HG02981 (cell line): Measurements from ENCODE around the gene LETM1.
"Not testable (repeated sequence)": the region's sequence is repeated elsewhere in the genome, so short reads cannot be mapped to it uniquely, and the experiment has no call there.

Experiments used
- ATAC-seq: cut with Tn5 transposase; IDR thresholded peaks from one replicate; pipeline ENCODE4 v1.9.1; 2021; ENCODE audit warnings: mild to moderate bottlenecking, moderate library complexity; ENCODE audit not compliant: unreplicated experiment

Gene LETM1

DNA sequence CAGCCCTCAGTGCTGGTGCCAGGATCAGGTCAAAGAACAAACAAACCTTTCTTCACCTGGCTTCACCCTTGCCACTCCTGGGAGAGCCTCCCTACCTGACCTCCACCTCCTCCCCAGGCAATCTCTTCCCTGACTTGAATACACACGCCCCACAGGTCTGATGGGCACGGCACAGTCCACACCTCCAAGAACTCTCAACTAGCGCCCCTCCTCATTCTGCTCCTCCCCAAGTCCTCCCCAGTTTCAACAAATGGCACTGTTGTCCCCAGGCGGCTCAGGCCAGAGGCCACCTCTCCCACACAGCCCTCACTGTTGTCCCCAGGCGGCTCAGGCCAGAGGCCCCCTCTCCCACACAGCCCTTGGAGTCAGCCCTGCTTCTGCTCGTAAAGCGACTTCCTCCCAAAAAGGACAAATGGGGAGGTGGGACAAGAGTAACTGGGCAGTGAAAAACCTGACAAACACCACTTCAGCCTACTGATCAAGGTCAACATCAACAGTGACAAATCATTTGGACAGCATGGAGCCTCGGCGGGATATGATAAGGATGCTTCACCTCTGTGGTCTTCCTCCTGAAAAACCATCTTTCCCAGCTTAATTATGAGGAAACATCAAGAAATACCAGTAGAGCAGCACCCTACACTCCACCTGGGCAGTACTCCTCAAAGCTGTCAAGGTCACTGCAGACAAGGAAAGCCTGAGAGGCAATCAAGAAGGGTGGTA is 2.9 kb downstream of the LETM1 start:
- ATAC-seq = no peak

DNA sequence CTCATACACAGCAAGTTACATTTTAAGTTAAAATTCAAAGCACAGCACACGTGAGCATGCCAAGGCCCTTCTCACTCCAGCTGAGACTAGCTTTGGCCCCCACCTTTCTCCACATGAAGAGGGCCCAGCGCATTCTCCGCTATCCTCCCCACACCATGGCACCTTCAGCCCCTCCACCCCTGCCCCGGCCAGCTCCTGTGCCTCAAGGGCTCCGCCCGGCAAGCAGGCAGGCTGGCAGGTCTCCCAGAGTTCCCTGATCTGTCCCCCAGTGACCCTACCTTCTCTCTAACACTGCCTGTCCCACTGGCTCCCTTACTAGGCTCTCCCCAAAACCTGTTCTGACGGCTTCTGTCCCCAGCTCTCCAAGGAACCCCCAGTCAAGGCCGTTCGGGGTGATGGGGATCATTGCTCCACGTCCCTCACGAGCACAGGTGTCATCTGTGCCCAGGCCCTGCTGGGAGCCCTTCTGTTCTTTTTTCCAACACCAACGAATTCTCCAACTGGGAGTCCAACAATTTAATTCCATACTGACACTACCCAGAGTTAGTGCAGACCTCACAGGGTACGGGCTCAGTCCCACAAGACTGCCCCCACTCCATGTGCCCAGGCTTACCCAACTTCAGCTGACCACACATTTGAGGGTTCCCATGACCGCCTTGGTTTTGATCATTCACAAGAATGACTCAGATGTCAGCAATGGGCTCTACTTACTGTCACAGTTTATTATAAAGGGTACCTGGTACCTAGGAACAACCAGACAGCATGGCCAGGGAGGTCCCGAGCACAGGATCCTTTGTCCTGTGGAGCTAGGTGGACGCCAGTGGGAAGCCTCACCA is 4.2 kb downstream of the LETM1 start:
- ATAC-seq = no peak

DNA sequence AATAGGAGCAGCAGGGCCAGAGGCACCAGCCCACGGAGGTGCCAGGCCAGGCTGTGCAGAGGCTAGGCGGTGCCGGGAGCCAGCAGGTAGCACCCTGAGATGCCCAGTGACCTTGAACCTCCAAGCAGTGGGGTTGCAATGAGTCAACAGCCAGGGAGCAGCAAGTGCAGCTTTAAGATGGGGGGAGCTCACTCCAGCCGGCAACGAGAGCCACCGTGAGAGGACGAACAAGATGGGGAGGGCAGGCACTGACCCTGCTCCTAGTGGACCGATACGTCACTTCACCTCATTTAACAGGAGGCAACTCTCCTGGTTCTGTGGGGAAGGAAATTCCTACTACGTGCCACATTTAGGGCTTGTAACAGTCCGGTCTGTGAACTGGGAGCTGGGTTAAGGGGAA is 4.8 kb downstream of the LETM1 start:
- ATAC-seq = no peak

DNA sequence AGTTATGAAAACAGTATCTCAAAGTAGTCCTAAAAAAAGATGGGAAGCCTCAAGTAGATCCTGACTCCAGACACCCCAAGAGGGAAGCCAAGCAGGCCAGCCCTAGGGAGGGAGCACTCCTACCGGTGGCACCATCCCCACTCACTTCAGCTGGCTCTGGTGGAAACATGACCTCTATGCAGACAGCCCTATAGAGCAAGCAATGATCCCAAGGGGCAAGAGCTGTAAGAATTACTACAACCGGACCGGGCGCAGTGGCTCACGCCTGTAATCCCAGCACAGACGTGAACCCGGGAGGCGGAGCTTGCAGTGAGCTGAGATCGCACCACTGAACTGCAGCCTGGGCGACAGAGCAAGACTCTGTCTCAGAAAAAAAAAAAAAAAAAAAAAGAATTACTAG is 5.7 kb downstream of the LETM1 start:
- no peak for ATAC-seq

DNA sequence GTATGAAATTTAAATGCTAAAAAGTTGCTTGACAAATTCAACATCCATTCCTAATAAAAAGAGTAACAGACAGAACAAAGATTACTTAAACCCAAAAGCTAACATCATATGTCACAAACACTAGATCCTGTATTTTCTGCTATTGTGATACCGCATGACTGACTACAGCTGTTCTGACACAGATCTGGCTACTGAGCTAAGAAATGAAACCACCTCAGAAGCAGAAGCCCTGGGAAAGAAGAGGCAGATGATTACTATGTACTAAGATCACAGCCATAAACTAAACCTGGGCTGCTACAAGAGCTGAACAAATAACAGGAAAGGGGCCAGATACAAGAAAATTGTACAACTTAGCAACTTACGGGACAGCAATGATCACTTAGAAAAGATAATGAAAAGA is 9.4 kb downstream of the LETM1 start:
- no peak for ATAC-seq

DNA sequence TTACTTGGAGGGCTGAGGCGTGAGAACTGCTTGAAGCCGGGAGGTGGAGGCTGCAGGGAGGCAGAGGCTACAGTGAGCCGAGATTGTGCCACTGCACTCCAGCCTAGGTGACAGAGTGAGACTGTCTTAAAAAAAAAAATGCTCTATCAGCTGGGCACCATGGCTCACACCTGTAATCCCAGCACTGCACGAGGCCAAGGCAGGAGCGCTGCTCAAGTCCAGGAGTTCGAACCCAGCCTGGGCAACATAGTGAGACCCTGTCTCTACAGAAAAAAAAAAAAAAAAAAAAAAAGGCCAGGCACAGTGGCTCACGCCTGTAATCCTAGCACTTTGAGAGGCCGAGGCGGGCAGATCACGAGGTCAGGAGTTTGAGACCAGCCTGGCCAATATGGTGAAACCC is 11.3 kb downstream of the LETM1 start:
- ATAC-seq = not testable (repeated sequence)

DNA sequence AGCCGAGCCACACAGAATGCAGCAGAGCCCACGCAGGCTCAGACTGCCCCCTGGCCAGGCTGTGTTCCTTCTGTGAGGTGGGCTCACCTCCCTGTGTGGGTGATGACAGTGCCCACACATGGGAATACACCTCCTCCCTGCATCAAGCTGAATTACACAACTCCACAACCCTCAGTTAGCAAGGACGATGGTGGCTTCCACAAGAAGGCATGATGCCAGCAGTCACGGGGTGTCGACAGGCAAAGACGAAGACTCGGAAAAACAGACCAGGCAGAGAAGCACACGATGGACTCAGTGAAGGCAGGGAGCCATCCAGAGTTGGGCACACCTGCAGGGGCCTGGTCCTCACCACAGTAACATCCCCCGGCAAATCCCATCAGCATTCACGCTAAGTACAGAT is 12.1 kb downstream of the LETM1 start:
- ATAC-seq = no peak

DNA sequence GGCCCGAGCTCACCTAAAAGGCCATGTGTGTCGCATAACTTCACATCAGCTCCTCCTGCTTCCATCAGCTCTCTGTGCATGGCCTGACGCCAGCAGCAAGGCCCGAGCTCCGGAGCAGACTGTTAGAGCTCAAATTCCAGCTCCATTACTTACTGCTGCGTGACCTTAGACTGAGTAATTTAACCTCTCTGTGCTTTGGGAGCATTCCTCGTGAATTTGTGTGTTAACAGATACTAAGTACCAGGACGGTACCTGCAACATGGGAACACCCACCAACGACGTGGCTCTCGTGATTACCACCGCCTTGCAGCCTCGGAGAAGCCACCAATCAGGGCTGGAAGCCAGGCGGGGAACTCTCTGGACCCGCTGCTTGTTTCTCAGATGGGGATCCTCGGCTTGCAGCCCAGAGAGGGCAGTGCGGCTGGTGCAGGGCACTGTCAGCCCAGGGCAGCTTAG is 12.9 kb downstream of the LETM1 start:
- ATAC-seq = no peak

DNA sequence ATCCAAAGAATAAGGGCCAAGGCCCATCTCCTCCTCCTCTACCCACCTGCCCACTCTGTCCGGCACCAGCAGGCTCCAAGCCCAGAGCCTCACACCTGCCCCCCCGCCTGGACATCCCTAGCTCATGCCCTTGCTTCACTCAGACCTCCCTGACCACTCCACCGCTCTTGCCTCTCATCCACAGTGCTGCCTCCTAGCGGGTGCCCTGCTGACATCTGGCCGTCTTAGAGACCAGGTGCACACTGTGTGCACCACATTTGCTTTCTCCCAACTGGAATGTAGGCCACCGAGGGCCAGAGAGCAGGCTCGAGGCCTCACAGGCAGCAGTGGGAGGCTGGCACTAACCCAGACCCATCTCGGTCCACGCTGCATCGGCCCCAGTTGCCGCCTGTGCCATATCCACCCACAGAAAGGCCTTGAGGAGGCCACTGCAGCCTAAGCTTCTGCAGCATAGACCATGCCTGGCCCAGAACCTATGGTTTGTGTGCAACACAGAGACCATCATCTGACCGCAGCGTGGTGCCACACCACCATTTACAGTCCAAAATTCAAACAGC is 13.5 kb downstream of the LETM1 start:
- no peak for ATAC-seq

DNA sequence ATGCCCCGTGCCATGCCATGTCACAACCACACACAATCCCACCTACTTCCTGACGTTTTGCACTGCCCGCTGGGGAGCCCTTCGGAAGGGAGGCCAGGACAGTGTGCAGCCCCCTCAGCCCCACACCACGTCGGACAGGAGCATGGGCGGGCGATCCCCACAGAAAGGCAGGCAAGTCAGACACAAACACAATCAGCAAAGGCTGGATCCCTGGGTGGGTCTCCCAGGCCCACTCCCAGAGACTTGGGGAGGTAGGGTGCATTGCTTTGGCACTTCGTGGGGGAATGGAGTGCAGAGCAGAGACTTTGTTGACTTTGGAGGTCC is 14.1 kb downstream of the LETM1 start:
- ATAC-seq = no peak

DNA sequence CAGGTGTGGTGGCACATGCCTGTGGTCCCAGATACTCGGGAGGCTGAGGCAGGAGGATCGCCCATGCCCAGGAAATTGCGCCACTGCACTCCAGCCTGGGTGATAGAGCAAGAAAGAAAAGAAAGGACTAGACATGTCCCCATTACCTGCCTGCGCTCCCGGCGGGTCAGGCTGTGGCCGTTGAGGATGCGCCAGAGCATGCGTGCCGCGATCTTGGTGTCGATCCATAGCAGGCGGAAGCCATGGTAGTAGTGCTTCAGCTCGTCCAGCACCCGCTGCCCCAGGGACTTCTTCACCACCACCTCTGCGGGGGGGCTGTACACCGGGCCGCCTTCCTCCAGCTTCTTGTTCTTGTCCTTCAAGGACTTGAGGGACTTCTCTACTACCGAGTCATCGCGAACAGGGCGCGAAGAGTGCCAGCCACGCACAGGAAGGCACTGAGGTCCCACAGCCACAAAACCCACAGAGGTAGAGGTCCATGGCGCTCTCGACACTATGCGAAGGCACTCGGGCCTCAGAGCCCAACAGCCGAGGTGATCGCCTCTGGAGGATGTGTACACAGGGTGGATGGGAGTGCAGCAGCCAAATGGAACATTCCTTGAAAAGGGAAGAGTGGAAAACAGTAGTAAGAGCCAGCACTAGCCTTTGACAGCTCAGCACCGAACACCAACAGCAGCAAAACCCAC is 14.6 kb downstream of the LETM1 start:
- no peak for ATAC-seq

DNA sequence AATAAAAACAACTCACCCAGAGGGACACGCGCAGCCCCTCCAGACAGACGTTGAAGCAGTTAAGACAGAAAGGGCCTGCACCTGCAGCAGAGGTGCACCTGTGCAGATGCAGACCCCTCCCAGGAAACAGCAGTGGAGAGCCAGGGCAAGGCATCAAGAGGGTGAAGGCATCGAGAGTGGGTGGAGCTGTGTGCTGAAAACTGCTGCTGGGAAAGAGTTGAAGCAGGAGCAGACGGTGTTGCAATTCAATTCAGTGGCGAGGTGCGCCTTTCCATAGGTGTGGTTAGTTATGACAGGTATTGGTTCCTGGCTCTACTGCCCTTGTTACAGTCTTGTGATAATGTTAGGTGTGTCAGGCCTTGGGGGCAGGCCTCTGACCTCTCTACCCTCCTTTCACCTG is 16.7 kb downstream of the LETM1 start:
- no peak for ATAC-seq

DNA sequence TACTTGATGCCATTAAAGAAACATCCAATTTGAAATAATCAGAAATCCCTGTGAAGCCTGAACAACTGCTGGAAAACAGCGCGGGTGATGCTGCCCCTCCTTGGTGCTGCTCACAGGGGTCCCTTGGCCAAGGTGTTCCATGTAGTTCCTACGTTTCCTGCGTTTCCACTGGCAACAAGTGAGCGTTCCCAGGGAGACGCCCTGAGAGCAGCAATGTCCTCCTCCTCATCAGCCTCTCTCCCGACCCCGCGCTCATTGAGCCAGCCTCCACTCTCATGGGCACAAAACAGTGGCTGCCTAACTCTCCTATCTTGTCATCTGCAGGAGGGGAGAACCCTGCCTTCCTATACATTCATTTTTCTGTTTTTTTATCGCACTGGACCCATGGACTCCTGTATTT is 18.9 kb downstream of the LETM1 start:
- no peak for ATAC-seq

DNA sequence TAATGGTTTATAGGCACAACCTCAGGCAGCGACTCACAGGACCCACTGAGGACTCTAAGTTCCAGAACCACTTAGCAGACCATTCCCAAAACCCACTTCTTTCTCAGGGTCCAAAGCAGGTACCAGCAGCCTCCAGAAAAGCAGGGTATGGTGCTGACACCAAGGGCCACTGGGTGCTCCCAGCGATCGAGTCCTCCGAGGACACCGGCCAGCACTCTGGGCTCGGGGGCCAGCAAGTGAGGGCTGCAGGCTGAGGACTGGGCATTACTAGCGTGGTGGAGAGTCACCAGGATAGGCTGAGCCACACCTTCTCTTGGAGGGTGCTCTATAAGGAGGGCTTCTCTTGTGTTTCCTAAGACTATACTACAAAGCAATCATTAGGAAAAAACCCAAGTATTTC is 19.3 kb downstream of the LETM1 start:
- no peak for ATAC-seq

DNA sequence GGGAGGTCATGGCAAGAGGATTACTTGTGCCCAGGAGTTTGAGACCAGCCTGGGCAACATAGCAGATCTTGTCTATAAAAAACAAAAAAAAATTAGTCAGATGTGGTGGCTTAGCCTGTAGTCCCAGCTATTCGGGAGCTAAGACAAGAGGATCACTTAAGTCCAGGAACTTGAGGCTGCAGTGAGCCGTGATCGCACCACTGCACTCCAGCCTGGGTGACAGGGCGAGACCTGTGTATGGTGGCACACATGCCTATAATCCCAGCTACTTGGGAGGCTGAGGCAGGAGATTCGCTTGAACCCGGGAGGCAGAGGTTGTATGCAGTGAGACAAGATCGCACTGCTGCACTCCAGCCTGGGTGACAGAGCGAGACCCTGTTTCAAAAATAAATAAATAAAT is 20.1 kb downstream of the LETM1 start:
- ATAC-seq = not testable (repeated sequence)

DNA sequence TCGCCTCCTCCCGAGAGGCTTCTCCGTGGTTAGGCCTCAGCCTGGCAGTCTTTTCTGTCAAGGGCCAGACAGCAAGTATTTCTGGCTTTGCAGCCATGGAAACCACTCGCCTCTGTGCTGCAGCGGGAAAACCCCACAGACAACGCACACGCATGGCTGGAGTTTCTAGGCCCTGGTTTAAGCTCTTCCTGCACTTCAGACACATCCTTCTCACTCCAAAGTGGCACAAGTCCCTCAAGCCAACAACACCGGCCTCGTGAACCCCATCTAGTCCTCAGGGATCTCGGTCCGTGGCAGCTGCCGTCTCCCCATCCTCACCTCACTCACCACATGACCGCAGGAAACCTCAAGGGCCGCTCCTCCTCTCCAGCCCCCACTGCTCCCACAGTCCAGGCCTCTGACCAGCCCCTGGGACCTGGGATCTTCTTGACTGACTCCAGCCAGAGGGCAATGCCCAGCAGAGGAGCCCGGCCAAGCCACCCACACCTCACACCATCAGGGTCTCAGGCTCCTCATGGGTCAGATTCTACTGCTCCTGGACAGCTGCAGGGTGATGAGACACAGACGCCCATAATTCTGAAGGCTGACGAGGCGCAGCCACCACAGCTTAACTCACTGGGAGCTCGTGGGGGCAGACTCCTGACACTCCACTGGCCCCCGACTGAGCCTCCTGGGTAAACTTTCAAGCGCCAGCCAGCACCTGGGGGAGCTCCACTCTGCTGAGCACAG is 21.7 kb downstream of the LETM1 start:
- ATAC-seq = peak; percentile 60

DNA sequence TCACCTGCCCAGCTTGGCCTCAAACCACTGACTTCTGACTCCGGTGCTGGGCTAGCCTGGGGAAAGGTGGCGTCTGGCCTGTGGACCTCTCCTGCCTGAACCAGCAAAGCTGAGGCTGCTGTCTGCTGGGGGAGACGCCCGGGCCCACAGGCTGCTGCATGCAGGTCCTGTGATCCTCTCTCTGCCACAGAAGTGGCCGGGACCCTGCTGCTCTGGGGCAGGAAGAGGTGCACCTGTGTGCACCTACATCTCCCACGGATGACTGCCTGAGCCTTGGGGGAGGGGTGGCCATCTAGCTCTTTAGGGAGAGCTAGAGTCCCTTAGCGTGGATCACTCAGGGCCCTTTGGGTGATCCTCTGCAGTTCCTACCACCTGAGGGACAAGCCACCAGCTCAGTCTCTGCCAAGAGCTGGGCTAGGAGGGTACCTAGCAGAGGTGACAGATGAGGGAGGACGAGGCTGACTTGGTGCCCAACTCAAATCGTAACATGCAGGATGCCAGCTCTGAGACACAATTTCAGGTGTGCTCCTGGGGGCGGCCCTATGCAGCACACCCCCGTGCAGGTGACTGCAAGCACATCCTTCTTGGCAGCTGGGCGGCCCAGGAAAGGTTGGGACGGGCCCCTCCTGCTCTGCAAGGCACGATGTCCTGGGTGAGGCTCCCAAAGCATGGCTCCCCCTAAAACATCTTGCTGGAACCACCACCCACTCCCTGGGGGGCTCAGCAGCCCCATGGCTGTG is 22.5 kb downstream of the LETM1 start:
- no peak for ATAC-seq

DNA sequence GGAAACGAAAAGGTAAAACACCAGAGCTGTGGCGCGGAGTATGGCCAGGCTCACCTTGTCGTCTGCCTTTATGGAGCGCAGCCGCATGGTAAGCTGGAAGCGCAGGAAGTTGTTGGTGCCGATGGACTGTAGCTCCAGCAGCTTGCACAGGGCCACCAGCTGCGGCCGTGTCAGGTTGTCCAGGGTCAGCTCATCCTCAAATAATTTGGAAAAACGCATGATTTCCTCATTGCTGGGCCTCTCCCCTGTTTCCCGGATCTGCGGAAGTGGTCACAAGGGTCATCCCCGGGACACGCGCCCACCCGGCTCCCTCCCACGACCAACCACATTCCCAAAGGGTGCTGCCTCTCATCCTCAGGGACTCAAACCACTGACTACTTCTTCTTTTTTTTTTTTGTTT is 23.3 kb downstream of the LETM1 start:
- no peak for ATAC-seq

DNA sequence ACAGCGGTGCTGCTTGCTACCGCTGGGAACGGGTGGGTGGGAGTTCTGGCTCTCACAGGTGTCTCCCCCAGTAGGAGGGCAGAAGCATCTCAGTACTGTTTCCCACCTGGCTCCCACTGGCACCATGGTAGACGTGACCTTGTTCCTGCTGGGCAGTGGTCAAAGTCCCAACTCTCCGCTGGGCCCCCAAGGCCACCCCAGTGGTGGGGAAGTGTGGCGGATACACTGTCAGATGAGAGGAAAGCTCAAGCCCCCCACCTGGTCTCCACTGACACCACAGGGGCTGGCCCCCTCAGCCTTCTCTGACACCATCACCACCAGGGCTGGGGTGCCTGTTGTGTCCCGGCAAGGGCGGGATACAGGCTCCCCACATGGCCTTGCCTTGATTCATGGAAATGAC is 24.6 kb downstream of the LETM1 start:
- ATAC-seq = no peak

DNA sequence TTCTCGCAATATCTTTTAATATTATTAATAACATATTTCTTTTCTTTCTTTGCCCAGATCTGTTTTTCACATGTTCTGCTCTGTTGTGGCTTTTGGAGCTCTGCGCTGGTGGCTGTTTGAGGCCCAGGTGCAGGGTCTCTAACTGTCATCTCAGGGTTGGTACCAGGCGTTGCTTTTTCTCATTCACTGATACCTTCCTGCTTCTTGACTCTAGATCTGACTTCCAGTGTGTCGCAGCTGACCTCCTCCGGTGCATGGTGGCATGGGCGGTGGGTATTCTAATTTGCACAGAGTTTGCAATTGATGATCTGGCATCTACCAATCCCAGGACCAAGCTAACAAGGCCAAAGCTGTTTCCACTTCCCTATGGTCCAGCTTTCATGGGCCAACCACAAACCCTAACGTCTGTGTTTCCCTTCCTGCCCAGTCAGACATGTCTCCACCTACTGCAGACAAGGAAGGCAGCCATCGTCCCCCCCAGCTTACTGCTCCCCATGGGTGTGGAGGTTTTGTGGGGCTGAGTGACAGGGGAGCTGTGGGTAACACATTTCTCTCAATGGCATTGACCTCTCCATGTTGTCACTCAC is 25.2 kb downstream of the LETM1 start:
- ATAC-seq = no peak
